T1000 (cell line): ENCODE results near the gene CLEC10A.
"Not testable (repeated sequence)": the region's sequence is repeated elsewhere in the genome, so short reads cannot be mapped to it uniquely, and the experiment has no call there.

Experiments used
- DNase-seq: peaks from one replicate; lab custom pipeline; 2025; ENCODE audit warnings: mixed read lengths; lab: John Stamatoyannopoulos, UW

CLEC10A gene, protein sequence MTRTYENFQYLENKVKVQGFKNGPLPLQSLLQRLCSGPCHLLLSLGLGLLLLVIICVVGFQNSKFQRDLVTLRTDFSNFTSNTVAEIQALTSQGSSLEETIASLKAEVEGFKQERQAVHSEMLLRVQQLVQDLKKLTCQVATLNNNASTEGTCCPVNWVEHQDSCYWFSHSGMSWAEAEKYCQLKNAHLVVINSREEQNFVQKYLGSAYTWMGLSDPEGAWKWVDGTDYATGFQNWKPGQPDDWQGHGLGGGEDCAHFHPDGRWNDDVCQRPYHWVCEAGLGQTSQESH

DNA sequence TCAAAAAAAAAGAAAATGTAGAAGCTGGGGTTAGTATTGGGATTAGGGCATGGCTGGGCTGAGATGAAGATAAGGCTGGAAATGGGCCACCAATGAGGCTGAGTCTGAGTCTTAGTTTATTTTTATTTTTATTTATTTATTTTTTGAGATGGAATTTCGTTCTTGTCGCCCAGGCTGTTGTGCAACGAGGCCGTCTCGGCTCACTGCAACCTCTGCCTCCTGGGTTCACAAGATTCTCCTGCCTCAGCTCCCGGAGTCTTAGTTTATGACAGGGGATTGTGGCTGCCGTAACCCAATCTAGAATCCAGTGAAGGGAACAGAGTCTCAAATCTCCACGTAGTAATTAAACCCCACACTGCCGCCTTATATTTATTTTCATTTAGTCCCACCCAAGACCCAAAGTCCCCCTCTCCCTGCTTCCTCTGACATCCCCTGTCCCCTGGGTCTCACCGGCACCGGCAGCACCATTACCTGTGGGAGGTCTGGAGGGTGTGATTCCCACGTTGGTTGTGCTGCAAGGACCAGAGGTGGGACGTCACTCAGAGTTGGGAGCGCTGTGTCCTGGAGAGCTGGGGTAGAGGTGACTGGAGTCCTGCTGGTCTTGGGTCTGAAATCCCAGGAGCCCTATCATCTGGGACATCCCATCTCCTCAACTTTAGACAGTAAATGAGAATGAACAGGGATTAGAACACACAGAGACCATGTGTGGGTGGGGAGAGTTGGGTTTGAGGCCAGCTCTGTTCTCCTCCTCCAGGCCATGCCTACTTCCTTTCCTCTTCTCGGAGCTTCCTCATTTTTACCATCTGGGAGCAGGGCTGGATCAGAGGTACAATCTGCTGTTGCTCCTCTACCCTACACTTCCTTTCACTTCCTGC is at the start of gene CLEC10A:
Gene CLEC10A, minus strand, starts transcription at position 671 of the 875 bp plus-strand sequence. CDS start 1,439 bp downstream, outside the sequence.
- no peak for DNase-seq

DNA sequence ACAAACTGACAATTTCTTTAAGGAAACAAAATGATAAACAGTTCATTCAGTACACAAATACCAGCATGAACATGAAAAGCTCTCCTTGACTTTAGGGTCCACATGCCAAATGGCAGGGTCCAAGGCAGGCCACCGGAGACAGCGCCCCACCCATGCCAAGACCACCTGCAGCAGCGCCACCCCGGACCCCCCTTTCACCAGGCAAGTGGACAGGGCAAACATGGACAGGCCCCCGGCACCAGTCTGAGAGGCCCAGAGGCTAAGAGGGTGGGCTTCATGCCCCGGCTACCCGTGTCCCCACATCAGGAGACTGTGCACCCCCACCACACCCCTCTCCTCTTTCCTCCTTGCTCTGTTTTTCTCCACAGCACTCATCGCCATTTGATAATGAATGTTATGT is 49.3 kb upstream of the CLEC10A start:
- no peak for DNase-seq

DNA sequence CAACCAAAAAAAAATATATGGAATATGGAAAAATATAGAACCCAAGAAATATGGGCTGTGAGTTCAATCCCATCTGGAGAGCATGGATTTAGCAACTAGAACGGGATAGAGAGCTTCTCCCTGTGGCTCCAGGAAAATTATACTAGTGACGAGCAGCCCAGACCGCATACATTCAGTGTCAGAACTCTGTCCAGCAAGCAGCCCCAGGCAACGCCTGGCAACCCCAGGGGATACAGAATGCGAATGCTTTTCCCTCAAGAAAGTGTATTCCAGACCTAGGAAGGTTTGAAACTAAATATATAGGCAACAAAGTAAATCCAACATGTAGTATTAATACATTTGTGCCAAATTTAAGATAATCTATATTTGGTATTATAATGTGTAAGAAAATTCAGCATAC is 48.1 kb upstream of the CLEC10A start:
- no peak for DNase-seq

DNA sequence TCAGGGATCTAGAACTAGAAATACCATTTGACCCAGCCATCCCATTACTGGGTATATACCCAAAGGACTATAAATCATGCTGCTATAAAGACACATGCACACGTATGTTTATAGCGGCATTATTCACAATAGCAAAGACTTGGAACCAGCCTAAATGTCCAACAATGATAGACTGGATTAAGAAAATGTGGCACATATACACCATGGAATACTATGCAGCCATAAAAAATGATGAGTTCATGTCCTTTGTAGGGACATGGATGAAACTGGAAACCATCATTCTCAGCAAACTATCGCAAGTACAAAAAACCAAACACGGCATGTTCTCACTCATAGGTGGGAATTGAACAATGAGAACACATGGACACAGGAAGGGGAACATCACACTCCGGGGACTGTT is 47.5 kb upstream of the CLEC10A start:
- not testable (repeated sequence) for DNase-seq

DNA sequence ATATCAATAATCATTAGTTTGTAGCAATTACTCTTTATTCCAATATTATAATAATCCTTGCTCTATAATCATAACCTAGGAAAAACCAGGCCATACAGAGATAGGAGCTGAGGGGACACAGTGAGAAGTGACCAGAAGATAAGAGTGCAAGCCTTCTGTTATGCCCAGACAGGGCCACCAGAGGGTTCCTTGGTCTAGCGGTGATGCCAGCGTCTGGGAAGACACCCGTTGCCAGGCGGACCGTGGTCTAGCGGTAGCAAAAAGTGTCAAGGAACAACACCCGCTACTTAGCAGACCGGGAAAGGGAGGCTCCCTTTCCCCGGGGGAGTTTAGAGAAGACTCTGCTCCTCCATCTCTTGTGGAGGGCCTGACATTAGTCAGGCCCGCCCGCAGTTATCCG is 46.3 kb upstream of the CLEC10A start:
- not testable (repeated sequence) for DNase-seq

DNA sequence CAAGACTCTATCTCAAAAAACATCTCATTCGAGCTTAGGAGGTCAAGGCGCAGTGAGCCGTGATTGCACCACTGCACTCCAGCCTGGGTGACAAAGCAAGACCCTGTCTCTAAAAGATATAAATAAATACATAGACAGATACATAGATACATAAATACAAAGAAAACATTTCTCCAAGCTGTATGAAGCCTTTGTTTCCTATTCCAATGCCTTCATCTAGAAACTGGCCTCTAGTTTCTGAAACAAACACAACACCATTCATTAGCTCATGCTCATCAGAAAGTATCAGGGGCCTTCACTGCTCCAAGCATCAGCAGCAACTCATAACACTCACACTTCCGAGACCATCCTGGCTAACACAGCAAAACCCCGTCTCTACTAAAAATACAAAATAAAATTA is 44.9 kb upstream of the CLEC10A start:
- no peak for DNase-seq

DNA sequence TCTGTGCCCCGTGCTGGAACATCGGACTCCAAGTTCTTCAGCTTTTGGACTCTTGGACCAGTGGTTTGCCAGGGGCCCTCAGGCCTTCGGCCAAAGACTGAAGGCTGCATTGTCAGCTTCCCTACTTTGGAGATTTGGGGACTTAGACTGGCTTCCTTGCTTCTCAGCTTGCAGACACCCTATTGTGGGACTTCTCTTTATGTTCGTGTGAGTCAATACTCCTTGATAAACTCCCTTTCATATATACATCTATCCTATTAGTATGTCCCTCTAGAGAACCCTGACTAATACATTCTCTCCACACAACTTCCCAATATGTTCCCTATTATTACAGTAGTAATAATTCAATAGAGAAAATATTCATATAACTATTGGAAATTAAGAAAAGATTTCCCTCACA is 43.8 kb upstream of the CLEC10A start:
- no peak for DNase-seq

DNA sequence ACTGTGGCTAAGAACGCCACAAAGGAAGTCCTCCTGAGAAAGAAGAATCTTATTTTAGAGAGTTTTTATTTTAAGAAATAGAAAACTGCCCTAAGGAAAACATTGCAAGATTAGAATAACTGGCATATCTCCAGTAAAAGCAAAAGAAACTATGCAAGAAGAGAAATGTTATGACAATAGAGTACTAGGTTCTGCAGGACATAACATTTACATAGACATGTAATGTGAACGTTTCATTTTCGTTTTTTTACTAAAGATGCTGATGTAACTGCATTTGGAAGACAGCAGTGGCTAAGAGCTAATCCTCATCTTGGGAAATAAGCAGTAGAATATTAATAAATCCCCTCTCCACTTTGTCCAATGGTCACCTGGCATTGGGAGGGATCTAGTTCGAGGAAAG is 42.3 kb upstream of the CLEC10A start:
- no peak for DNase-seq

DNA sequence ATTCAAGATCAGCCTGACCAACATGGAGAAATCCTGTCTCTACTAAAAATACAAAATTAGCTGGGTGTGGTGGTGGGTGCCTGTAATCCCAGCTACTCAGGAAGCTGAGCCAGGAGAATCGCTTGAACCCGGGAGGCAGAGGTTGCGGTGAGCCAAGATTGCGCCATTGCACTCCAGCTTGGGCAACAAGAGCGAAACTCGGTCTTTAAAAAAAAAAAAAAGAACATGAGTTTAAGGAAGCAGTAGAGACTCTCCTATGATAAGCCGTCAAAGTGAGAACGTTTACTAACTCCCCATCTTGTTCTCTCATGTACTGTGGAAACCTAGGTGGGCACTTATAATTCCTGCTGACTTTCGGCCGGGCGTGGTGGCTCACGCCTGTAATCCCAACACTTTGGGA is 40.6 kb upstream of the CLEC10A start:
- DNase-seq, result not testable (repeated sequence)

DNA sequence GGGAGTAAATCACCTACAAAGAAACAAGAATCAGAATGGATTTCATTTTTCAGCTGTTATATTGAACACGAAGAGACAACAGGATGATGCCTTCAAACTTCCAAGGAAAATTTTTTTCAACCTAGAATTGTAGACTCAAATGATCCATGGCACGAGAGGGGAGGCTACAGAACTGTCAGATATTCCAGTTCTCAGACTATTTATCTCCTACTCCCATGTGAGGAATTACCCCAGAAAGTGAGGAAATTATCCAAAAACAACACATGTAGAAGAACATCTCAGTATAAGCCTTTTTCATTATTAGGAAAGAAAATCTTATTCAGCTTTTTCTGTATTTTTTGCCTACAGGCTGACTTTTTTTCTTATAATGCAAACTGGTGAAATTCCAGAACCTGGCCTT is 40.1 kb upstream of the CLEC10A start:
- no peak for DNase-seq

DNA sequence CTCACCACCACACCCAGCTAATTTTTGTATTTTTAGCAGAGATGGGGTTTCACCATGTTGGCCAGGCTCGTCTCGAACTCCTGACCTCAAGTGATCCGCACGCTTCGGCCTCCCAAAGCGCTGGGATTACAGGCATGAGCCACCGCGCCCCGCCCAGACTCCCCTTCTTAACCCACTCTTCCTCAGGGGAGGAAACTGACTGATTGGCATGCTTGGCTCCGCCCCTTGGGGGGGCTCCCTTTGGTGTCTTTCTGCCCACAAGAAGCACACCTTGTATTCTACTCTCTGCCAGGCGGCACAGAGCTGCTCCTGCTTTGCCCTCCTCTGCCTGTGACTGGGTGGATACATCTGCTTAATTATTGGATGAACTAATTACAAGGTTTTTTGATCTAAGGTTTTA is 39.3 kb upstream of the CLEC10A start:
- no peak for DNase-seq

DNA sequence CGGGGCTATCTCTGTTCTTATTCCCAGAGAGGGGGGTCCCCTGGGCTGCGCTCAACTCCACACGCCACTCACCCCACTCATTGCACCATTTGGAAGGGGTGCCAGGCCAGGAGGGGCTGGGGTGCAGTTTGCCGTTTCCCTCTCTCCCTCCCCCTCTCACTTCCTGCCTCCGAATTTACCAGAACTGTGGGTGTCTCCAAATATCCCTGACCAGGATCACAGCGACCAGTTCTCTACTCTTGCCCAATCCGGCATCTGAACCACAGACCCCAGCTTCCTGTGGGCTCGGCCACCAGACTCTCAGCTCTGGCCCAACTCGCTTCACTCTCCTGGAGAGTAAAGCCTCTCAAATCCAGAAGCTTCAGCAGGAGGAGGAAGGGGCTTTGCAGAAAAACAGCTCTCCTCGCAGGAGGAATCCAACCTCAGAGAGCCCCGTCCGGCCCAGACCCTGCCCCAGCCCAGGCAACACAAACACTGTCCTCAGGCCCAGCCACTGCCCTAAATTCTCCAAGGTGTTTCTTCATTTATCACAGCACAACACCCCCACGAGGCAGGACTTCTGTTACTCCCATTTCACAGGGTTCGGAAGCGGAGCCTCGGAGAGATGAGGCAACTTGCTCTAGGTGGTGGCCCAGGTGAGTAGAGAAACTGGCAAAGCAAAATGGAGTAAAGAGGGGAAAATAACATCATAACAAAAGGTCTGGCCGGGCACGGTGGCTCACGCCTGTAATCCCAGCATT is 35.0 kb upstream of the CLEC10A start:
- DNase-seq, result no peak

DNA sequence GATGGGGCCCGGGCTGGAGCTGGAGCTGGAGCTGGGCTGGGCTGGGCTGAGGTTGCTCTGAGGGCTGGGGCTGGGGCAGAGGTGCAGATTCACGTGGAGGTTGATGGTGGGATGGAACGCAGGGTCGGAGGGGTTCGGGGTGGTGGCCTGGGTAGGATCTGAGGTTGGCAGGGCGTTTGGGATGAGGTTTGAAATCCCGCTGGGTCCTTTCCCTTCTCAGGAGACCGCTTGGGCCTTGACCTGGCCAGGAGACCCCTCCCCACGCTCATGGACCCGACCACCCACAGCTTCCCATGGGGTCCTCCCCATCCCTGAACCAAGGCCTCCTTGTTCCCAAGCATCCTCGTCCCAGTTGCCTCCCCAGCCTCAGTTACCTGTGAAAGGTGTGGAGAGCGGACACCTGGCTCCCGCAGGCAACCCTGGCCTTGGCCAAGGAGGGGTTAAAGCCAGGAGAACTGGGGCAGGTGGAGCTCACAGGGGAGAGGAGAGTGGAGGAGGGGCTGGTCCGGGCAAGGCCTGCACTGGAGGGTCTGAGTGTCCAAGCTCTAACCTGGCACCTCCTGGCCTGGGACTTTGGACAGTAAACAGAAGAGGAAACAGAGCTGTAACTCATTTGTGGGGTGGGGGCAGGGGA is 34.3 kb upstream of the CLEC10A start, which contains the start of gene ASGR2:
Gene ASGR2, minus strand, starts transcription at position 582 of the 634 bp plus-strand sequence. CDS start 582 bp downstream, outside the sequence.
- DNase-seq, result no peak

DNA sequence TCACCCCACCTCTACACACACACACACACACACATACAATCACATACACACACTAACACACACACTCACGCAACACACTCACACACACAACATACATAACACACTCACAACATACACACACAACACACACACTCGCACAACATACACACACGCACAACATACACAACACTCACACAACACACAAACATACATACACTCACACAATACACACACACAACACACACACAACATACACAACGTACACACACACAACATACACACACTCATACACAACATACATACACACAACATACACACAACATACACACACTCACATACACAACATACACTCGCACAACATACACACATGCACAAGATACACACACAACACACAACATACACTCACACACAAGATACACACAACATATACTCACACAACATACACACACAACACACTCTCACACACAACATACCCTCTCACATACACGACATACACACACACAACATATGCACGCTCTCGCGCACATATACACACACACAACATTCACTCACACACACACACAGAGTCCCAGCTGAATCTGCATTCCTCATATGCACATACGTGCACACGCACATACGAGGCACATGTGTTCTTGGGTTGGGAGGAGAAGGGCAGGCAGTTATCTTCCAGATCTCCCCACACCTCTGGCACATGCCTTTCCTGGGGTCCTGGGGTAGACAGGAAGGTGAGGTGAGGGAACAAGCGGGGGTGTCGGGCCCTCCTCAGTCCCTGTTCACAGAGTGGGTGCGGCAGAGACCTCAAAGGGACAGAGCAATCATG is 33.4 kb upstream of the CLEC10A start:
- no peak for DNase-seq

DNA sequence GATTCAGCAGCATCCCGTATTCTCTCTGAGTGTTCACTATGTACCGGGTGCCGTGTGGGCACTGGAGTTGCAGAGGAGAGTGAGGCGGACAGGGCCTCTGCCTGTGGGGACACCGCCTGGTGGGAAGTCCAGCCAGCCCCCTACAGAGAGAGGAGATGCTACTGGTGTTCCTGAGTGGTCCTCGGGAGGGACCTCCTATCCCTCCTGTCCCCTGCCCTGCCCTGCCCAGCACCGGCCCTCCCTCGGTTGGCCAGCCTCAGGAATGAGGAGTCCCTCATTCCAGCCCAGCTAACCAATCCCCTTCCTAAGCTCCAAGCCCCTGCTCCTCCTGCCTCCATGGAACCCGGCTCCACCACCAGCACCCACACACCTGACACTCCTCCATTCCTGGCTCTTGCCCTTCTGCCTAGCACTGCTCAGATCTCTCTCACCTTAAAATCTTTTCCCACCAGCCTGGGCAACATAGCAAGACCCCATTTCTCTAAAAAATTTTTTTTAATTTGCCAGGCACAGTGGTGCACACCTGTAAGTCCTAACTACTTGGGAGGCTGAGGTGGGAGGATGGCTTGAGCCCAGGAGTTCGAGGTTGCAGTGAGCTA is 32.6 kb upstream of the CLEC10A start:
- no peak for DNase-seq

DNA sequence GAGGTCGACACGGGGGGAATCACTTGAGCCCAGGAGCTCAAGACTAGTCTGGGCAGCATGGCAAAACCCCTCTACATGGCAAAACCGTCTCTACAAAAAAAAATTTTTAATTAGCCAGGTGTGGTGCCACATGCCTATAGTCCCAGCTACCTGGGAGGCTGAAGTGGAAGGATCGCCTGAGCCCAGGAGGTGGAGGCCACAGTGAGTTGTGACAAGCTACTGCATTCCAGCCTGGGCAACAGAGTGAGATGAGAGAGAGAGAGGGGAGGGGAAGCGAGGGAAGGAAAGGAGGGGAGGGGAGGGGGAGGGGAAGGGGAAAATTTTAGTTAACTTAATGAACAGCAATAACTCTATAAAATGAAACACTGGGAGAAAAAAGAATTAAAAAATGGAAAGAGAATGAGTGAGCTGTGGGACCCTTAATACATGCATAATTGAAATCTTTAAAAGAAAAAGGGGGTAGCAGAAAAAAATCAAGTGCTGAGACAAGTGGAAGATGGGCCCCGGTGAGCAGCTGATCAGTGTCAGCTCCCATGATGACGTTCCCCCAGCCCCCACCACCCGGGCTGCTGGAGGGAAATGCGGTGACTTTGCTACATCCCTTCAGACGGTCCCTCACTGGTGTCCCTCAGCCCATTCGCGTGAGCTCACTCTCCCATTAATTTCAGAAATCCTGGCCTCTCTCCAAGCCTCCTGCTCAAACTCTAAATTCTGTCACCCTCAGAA is 31.9 kb upstream of the CLEC10A start:
- DNase-seq, result no peak

DNA sequence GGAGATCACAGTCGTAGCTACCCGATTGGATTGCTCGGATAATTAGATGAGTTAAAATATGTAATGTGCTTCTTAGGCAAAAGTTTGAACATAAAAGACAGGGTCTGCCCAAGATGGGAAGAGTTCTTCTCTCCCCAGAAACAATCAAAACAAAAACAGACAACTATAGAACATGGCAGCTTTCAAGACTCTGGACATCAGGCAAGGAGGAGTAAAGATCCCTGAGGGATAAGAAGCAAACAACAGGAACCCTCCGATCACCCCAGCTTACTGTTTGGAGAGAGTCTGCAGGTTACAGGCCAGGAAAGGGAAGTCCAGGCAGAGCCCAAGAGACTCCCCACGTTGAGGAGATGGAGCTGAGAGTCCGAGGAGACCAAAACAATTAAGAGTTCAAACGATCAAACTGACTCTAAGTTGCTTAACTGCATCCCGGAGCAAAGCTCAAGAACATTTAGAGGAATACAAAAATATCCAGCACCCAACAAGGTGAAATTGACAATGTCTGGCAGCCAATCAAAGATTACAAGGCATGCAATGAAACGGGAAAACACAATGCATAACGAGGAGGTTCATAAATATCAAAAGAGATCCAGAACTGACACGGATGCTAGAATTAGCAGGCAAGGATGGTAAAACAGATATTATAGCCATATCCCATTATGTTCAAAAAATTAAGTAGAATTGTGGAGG is 30.7 kb upstream of the CLEC10A start:
- no peak for DNase-seq

DNA sequence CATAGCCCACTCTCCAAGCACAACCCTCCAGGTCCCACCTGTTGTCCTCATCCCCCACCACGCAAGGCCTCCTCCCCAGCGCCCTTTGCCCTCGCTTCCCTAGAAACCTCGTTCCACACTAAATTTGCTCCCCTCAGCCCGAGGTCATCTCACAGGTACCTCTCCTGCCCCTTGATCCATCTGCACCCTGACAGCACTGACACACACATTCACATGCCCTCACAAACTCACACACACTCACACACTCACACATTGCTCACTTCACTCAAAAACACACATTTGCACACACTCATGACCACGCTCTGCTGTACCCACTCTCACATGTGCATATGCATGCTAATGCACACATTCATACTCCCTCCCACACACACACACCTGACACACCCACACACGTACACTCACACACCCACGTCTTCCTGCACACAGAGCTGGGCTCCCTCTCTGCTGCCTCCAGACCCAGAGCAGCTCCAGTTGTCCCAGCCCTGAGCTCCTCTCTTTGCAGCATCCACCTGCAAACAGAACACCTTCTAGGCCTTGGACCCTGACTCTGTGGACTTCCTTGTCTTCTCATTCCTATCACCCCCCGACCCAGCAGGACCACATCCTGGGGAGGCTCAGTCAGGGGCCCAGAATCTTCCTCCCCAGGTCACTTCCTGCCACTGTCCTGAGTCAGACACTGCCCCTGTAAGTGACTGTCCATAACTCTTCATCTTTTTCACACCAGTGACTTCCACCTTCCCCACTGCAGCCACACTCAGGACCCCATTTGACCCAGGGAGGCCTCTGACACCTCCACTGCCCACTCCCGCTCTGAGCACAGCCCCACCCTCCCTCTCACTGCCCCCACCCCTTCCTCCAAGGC is 29.6 kb upstream of the CLEC10A start:
- DNase-seq, result no peak
